ENCODE results near the gene CRKL. TPM values are rescaled to one million over a fixed set of nuclear protein-coding genes. Genes with fewer than 3 reads are reported as not detected.
"Not testable (repeated sequence)": the region's sequence is repeated elsewhere in the genome, so short reads cannot be mapped to it uniquely, and the experiment has no call there.

The CRKL gene
- total RNA-seq, 1 experiment from 2014 or later: 87.7 TPM

- H3K36me3 ChIP-seq (ENCODE audit: control insufficient read depth in 1 of 2, insufficient read depth in 2 of 2, low read length in 2 of 2): peaks cover 9 to 11% of the 10 kb centered on the region in 2 experiments; a peak in 3 of 4 replicates
- no peaks in the 10 kb centered on the region for H3K9me2 ChIP-seq (ENCODE audit: insufficient read depth)
- H3K9me3 ChIP-seq (ENCODE audit: control insufficient read depth in 1 of 2, insufficient read depth in 1 of 2, low read depth in 1 of 2, low read length in 2 of 2): no peaks in the 10 kb centered on the region
- no TSS peak for BruUV-seq (replicated peaks)
- TF ChIP-seq ZFX (IDR thresholded peaks at IDR 0.05) (no peak), CBX3 (IDR thresholded peaks at IDR 0.05; ENCODE audit: low read depth) (no peak), ATF3 (IDR thresholded peaks at IDR 0.05) (no peak), ZBTB33 (IDR thresholded peaks at IDR 0.05; ENCODE audit: extremely low read depth, insufficient replicate concordance, low read length) (no peak), ELF1 (IDR thresholded peaks at IDR 0.05; ENCODE audit: borderline replicate concordance, low read depth) (no peak), REST (IDR thresholded peaks at IDR 0.05; ENCODE audit: low read depth) (no peak), FOSL1 (IDR thresholded peaks at IDR 0.05; ENCODE audit: low read depth) (no peak), EGR1 (IDR thresholded peaks at IDR 0.05; ENCODE audit: low read depth) (no peak), POLR2AphosphoS5 (IDR thresholded peaks at IDR 0.05; ENCODE audit: low read depth, low read length) (no peak), JUND (IDR thresholded peaks at IDR 0.05) (no peak), CTCF (IDR thresholded peaks at IDR 0.05 in 2 of 3, conservative IDR thresholded peaks at IDR 0.05 in 1 of 3; ENCODE audit: borderline replicate concordance in 1 of 3, insufficient read depth in 1 of 3, low read depth in 2 of 3, low read length in 2 of 3) (no peak), EZH2 (IDR thresholded peaks at IDR 0.05) (no peak)
- ChIA-PET CTCF (interaction anchor here (1.6 kb wide), 1 partner anchor 24 kb away, joined by 4 read pairs; the partner anchor contains the start of gene CRKL), POLR2A (no interaction called here), RAD21 (ENCODE audit: low non-redundant PET in 1 of 2, low total read pairs in 2 of 2, uncharacterized antibody in 2 of 2, unreplicated experiment in 2 of 2) (no interaction called here)
- H3K4me3 ChIP-seq (replicated peaks in 1 of 2; ENCODE audit: low read depth in 1 of 2, low read length in 2 of 2): no peak overlapping the region
- ATAC-seq (no peak), DNase-seq (ENCODE audit: low read depth, low spot score) (no peak)
- peaks cover 14 to 49% of the 10 kb centered on the region in 2 experiments for H3K4me1 ChIP-seq (ENCODE audit: control insufficient read depth in 1 of 2, insufficient read depth in 2 of 2, low read length in 2 of 2)
- no peak overlapping the region for H3K9ac ChIP-seq (ENCODE audit: low read length)
- intact Hi-C loops (cut with micrococcal nuclease): no loop called here
- H3K79me2 ChIP-seq (ENCODE audit: insufficient read depth, low read length): peaks cover 99% of the 10 kb centered on the region
- H3K4me2 ChIP-seq (ENCODE audit: low read length): no peak overlapping the region
- H3K27me3 ChIP-seq (ENCODE audit: insufficient read depth, low read length): no peaks in the 10 kb centered on the region
- H3K27ac ChIP-seq (ENCODE audit: low read depth, low read length): no peak overlapping the region
- peaks cover 59% of the 10 kb centered on the region; the same call in 1 of the 2 replicates for H4K20me1 ChIP-seq (ENCODE audit: insufficient read depth)
- H2AFZ ChIP-seq (ENCODE audit: low read depth, low read length, poor library complexity, severe bottlenecking): no peak overlapping the region
These were observed 23.7 kb downstream of the CRKL start for GRCh38 chr22:20940904-20941385.

GRCh38 chr22:20942203-20942902 is 25.1 kb downstream of the CRKL start:
- H3K9ac ChIP-seq (ENCODE audit: low read length); DNase-seq (ENCODE audit: low read depth, low spot score); BruUV-seq (replicated peaks); H2AFZ ChIP-seq (ENCODE audit: low read depth, low read length, poor library complexity, severe bottlenecking); ATAC-seq; H3K36me3 ChIP-seq (ENCODE audit: control insufficient read depth in 1 of 2, insufficient read depth in 2 of 2, low read length in 2 of 2); H3K27ac ChIP-seq (ENCODE audit: low read depth, low read length); H3K4me3 ChIP-seq (replicated peaks in 1 of 2; ENCODE audit: low read depth in 1 of 2, low read length in 2 of 2); H3K9me3 ChIP-seq (ENCODE audit: control insufficient read depth in 1 of 2, insufficient read depth in 1 of 2, low read depth in 1 of 2, low read length in 2 of 2); RAD21 ChIA-PET (ENCODE audit: low non-redundant PET in 1 of 2, low total read pairs in 2 of 2, uncharacterized antibody in 2 of 2, unreplicated experiment in 2 of 2); POLR2A ChIA-PET; H3K9me2 ChIP-seq (ENCODE audit: insufficient read depth); H3K27me3 ChIP-seq (ENCODE audit: insufficient read depth, low read length); intact Hi-C loops (cut with micrococcal nuclease); H3K4me2 ChIP-seq (ENCODE audit: low read length): not testable (repeated sequence)
- CTCF ChIA-PET: interaction anchor here (1.6 kb wide), 1 partner anchor 25 kb away, joined by 4 read pairs; the partner anchor contains the start of gene CRKL
- Histone ChIP-seq H3K4me1 (ENCODE audit: control insufficient read depth in 1 of 2, insufficient read depth in 2 of 2, low read length in 2 of 2) (peaks cover 14 to 61% of the 10 kb centered on the region in 2 experiments), H4K20me1 (ENCODE audit: insufficient read depth) (peaks cover 67% of the 10 kb centered on the region; the same call in 1 of the 2 replicates), H3K79me2 (ENCODE audit: insufficient read depth, low read length) (peaks cover 99% of the 10 kb centered on the region)

Data from HCT116 (cell line).